GM12891 (cell line): ENCODE data around the gene FAM131B.

Experiments
- DNase-seq: peaks from one replicate; pipeline ENCODE4 v3.0.0; 2011; ENCODE audit warnings: low spot score; ENCODE audit not compliant: insufficient read length
- FAIRE-seq: peaks from 2 replicates; lab custom pipeline; 2011; peaks lifted over from hg19 to GRCh38; lab: Jason Lieb, UNC
- PAX5 ChIP-seq: IDR thresholded peaks from 2 replicates; pipeline ENCODE4 v1.6.1; 2011; ENCODE audit warnings: low read length, moderate library complexity, mild to moderate bottlenecking; ENCODE audit not compliant: insufficient read depth, severe bottlenecking
- POLR2A ChIP-seq: IDR thresholded peaks from 2 replicates; pipeline ENCODE4 v1.6.1; 2011; ENCODE audit warnings: low read depth, low read length, control low read depth
- POLR2AphosphoS5 ChIP-seq: IDR thresholded peaks from 2 replicates; pipeline ENCODE4 v1.6.1; 2011; ENCODE audit warnings: low read depth, low read length, control low read depth
- POU2F2 ChIP-seq: IDR thresholded peaks from 2 replicates; pipeline ENCODE4 v1.6.1; 2011; ENCODE audit warnings: low read depth, mild to moderate bottlenecking, control low read depth, low read length, moderate library complexity
- SPI1 ChIP-seq: IDR thresholded peaks from 2 replicates; pipeline ENCODE4 v1.6.1; 2011; ENCODE audit warnings: low read depth, low read length, control low read depth
- TAF1 ChIP-seq: IDR thresholded peaks from 2 replicates; pipeline ENCODE4 v1.6.1; 2011; ENCODE audit warnings: low read depth, low read length, control low read depth

The FAM131B gene

GRCh38 chr7:143343596-143343995, 18.9 kb downstream of the FAM131B start:
- DNase-seq (no peak), FAIRE-seq (no peak)
- TF ChIP-seq TAF1 = no peak
- no peak for TF ChIP-seq POLR2AphosphoS5
- no peak for TF ChIP-seq POLR2A
- TF ChIP-seq PAX5 = no peak
- no peak for TF ChIP-seq POU2F2

GRCh38 chr7:143341842-143342241, 20.7 kb downstream of the FAM131B start:
- DNase-seq = no peak
- TF ChIP-seq TAF1 = no peak
- no peak for TF ChIP-seq POLR2A
- no peak for TF ChIP-seq POU2F2
- FAIRE-seq = no peak

GRCh38 chr7:143337216-143337615, 25.3 kb downstream of the FAM131B start:
- no peak for FAIRE-seq
- TF ChIP-seq TAF1 (no peak), PAX5 (no peak), SPI1 (no peak), POLR2A (no peak), POU2F2 (no peak), POLR2AphosphoS5 (no peak)

GRCh38 chr7:143334244-143334643, 28.3 kb downstream of the FAM131B start:
- FAIRE-seq (no peak), DNase-seq (no peak)
- TF ChIP-seq POLR2AphosphoS5 (no peak), POLR2A (no peak), PAX5 (no peak), POU2F2 (no peak), SPI1 (no peak), TAF1 (no peak)

More at GRCh38 chr7:143337216-143337615, 25.3 kb downstream of the FAM131B start:
- DNase-seq = no peak

GRCh38 chr7:143331179-143331801, 31.2 kb downstream of the FAM131B start:
- DNase-seq (no peak), FAIRE-seq (no peak)
- no peak for TF ChIP-seq TAF1
- TF ChIP-seq POLR2A = no peak
- TF ChIP-seq POLR2AphosphoS5 = no peak
- no peak for TF ChIP-seq PAX5
- TF ChIP-seq SPI1 = no peak
- no peak for TF ChIP-seq POU2F2

GRCh38 chr7:143329471-143330170, 32.9 kb downstream of the FAM131B start:
- TF ChIP-seq PAX5 (no peak), POU2F2 (no peak), POLR2AphosphoS5 (no peak), TAF1 (no peak), SPI1 (no peak)
- no peak for FAIRE-seq
- DNase-seq = no peak

- TF ChIP-seq TAF1 = no peak
- no peak for TF ChIP-seq POU2F2
- TF ChIP-seq POLR2A = no peak
- TF ChIP-seq PAX5 = no peak
- peak; percentile 82 for TF ChIP-seq SPI1
- no peak for TF ChIP-seq POLR2AphosphoS5
- DNase-seq (no peak), FAIRE-seq (no peak)
Measured at GRCh38 chr7:143327903-143328302, 34.6 kb downstream of the FAM131B start.

GRCh38 chr7:143325240-143325639, 37.3 kb downstream of the FAM131B start:
- FAIRE-seq (peak; percentile 75), DNase-seq (no peak)
- peak; percentile 76 for TF ChIP-seq POU2F2
- TF ChIP-seq POLR2AphosphoS5 = no peak

- TF ChIP-seq TAF1 (no peak), SPI1 (peak; percentile 47)
- DNase-seq (no peak), FAIRE-seq (no peak)
Measured at GRCh38 chr7:143323653-143324052, 38.9 kb downstream of the FAM131B start.

- FAIRE-seq = no peak
- DNase-seq = no peak
- TF ChIP-seq TAF1 (no peak), PAX5 (no peak), POLR2A (no peak), POLR2AphosphoS5 (no peak), SPI1 (no peak), POU2F2 (no peak)
Measured at GRCh38 chr7:143322760-143323633, 39.5 kb downstream of the FAM131B start.

- FAIRE-seq = no peak
- TF ChIP-seq POU2F2 = no peak
- TF ChIP-seq SPI1 = no peak
- no peak for TF ChIP-seq POLR2AphosphoS5
- no peak for DNase-seq
Measured at GRCh38 chr7:143321734-143322133, 40.8 kb downstream of the FAM131B start.
